GM12878 (cell line): ENCODE measurements around the gene MID2. TPM values are rescaled to one million over a fixed set of nuclear protein-coding genes. Genes with fewer than 3 reads are reported as not detected.

ENCODE experiments used
- ATAC-seq: fragments of 200-7000 bp; cut with Tn5 transposase; 3 replicates; pipeline ENCODE4 v1.9.1; 2020; ENCODE audit warnings: mild to moderate bottlenecking, moderate library complexity
- BruUV-seq: library from RNA; stranded (reverse); fragments of 400-500 nt; replicated peaks from 2 replicates; lab custom pipeline; 2021; lab: Mats Ljungman, UMichigan
- CTCF ChIA-PET: fragments of 300-600 bp; sonication (Branson Sonifier 250); formaldehyde crosslinking; extraction: SDS; loops from one replicate; lab custom pipeline; 2021; ENCODE audit warnings: inconsistent platforms; lab: Yijun Ruan, JAX
- POLR2A ChIA-PET: fragments of 350-600 bp; formaldehyde crosslinking; extraction: SDS; loops from one replicate; lab custom pipeline; 2021; ENCODE audit warnings: inconsistent platforms; lab: Charles Lee
- RAD21 ChIA-PET: fragments of 300-600 bp; sonication (Branson Sonifier 250); formaldehyde crosslinking; loops from one replicate; lab custom pipeline; 2023; ENCODE audit warnings: antibody characterized with exemption; ENCODE audit not compliant: unreplicated experiment; lab: Charles Lee
- SMC1A ChIA-PET: fragments of 300-600 bp; sonication (Branson Sonifier 250); formaldehyde crosslinking; loops from one replicate; lab custom pipeline; 2023; ENCODE audit not compliant: unreplicated experiment, uncharacterized antibody; lab: Charles Lee
- DNase-seq: peaks from one replicate; pipeline ENCODE4 v3.0.0-alpha.2; 2011; ENCODE audit warnings: low read depth, low spot score
- FAIRE-seq: peaks from 3 replicates; lab custom pipeline; 2011; peaks lifted over from hg19 to GRCh38; lab: Jason Lieb, UNC
- H2AFZ ChIP-seq: 2 replicates; pipeline ENCODE4 v1.6.0; 2011; ENCODE audit warnings: low read depth, low read length, control low read depth; ENCODE audit not compliant: control insufficient read depth
- H3K27ac ChIP-seq: 2 replicates; pipeline ENCODE4 v1.5.1; 2011; ENCODE audit warnings: control low read depth; ENCODE audit not compliant: control insufficient read depth, insufficient read depth
- H3K27me3 ChIP-seq, 2 experiments: replicated peaks in 1 of 2; 2 replicates each; pipeline versions ENCODE4 v1.6.0 to v1.6.1; 2011; ENCODE audit warnings: low read length in 1 of 2; ENCODE audit not compliant: control insufficient read depth in 2 of 2, insufficient read depth in 2 of 2
- H3K36me3 ChIP-seq, 2 experiments: 2 replicates each; pipeline ENCODE4 v1.5.1; 2011; ENCODE audit warnings: low read length in 1 of 2; ENCODE audit not compliant: control insufficient read depth in 2 of 2, insufficient read depth in 2 of 2
- H3K4me1 ChIP-seq: 2 replicates; pipeline ENCODE4 v1.6.1; 2011; ENCODE audit warnings: mild to moderate bottlenecking, low read length, moderate library complexity, mixed read lengths; ENCODE audit not compliant: control insufficient read depth, insufficient read depth
- H3K4me2 ChIP-seq: 2 replicates; pipeline ENCODE4 v1.6.0; 2011; ENCODE audit warnings: control low read depth; ENCODE audit not compliant: control insufficient read depth, insufficient read depth
- H3K4me3 ChIP-seq: fragments of 200-600 bp; sonication (generic); 2 replicates; pipeline ENCODE4 v1.5.1; 2016
- H3K79me2 ChIP-seq: 2 replicates; pipeline ENCODE4 v1.6.0; 2011; ENCODE audit warnings: low read length; ENCODE audit not compliant: control insufficient read depth, insufficient read depth
- H3K9ac ChIP-seq: 2 replicates; pipeline ENCODE4 v1.8.0; 2011; ENCODE audit warnings: low read length, control low read depth, mixed read lengths; ENCODE audit not compliant: control insufficient read depth, insufficient read depth
- H3K9me3 ChIP-seq: replicated peaks from 3 replicates; pipeline ENCODE4 v1.5.1; 2011; ENCODE audit warnings: mild to moderate bottlenecking, low read length; ENCODE audit not compliant: control insufficient read depth, insufficient read depth
- H4K20me1 ChIP-seq: 2 replicates; pipeline ENCODE4 v1.6.0; 2011; ENCODE audit not compliant: control insufficient read depth, insufficient read depth
- BRCA1 ChIP-seq: IDR thresholded peaks from 2 replicates; pipeline ENCODE4 v1.6.1; 2011; ENCODE audit warnings: low read depth, low read length, improper control_type of control experiment
- ETV6 ChIP-seq, 2 experiments: fragments of 450-650 bp in 1 of 2; IDR thresholded peaks in 1 of 2; conservative IDR thresholded peaks in 1 of 2; 2 replicates each; pipeline ENCODE4 v1.6.1; 2014; ENCODE audit warnings: antibody characterized with exemption in 1 of 2, borderline replicate concordance in 1 of 2, low read depth in 1 of 2, mild to moderate bottlenecking in 1 of 2, moderate library complexity in 1 of 2
- FOXK2 ChIP-seq: fragments of 450-650 bp; IDR thresholded peaks from 2 replicates; pipeline ENCODE4 v1.6.1; 2017; ENCODE audit warnings: mild to moderate bottlenecking, moderate library complexity
- GABPA ChIP-seq: IDR thresholded peaks from 2 replicates; pipeline ENCODE4 v1.6.1; 2014; ENCODE audit warnings: antibody characterized with exemption, low read depth, mild to moderate bottlenecking, inconsistent platforms
- IKZF1 ChIP-seq: fragments of 450-650 bp; conservative IDR thresholded peaks from 2 replicates; pipeline ENCODE4 v1.6.1; 2017; ENCODE audit warnings: antibody characterized with exemption, mild to moderate bottlenecking
- NBN ChIP-seq: fragments of 450-650 bp; IDR thresholded peaks from 2 replicates; pipeline ENCODE4 v1.6.1; 2016
- NR2F1 ChIP-seq: fragments of 450-650 bp; conservative IDR thresholded peaks from 2 replicates; pipeline ENCODE4 v1.6.1; 2017; ENCODE audit warnings: mild to moderate bottlenecking
- RUNX3 ChIP-seq: IDR thresholded peaks from 2 replicates; pipeline ENCODE4 v1.6.1; 2012; ENCODE audit warnings: low read length, inconsistent platforms
- STAT1 ChIP-seq: fragments of 450-650 bp; conservative IDR thresholded peaks from 2 replicates; pipeline ENCODE4 v1.6.1; 2014; ENCODE audit warnings: antibody characterized with exemption, mild to moderate bottlenecking
- ZSCAN29 ChIP-seq: fragments of 450-650 bp; IDR thresholded peaks from 2 replicates; pipeline ENCODE4 v1.6.1; 2017; ENCODE audit warnings: mild to moderate bottlenecking, moderate library complexity
- ZZZ3 ChIP-seq: IDR thresholded peaks from 2 replicates; pipeline ENCODE4 v1.6.1; 2011; ENCODE audit warnings: low read depth; ENCODE audit not compliant: control insufficient read depth, insufficient read length
- WGBS: methylation state at CpG from one replicate; pipeline ENCODE4 v1.1.6; 2016; ENCODE audit warnings: low lambda C conversion rate; ENCODE audit not compliant: insufficient replicate concordance, insufficient coverage; ENCODE audit errors: missing lambda C conversion rate; 5-methylcytosine and 5-hydroxymethylcytosine counted together
- in situ Hi-C: fragments of 300-500 bp; cut with MboI; formaldehyde crosslinking; loops from 9 replicates; pipeline ENCODE4 v1.14.3; 2018; ENCODE audit warnings: mixed read lengths
- intact Hi-C: fragments of 100-400 bp; cut with micrococcal nuclease; formaldehyde crosslinking; loops from one replicate; pipeline ENCODE4 v1.14.2; 2022; ENCODE audit not compliant: unreplicated experiment
- polyA plus RNA-seq, 11 experiments: library from polyadenylated mRNA; depleted of rRNA in 4 of 11; unstranded in 6 of 11; stranded (reverse) in 5 of 11; fragments of >200 nt; fragmentation: Nextera tagmentation in 4 of 11; fragmentation: Illumina TruSeq in 1 of 11; extraction: Ambion mirVana in 4 of 11; extraction: Trizol in 1 of 11; gene quantifications; 1 replicate in 1 of 11; 2 replicates in 10 of 11; pipeline versions ENCODE4 v1.2.1 to v1.2.3, GENCODE V29; 2011 to 2016; ENCODE audit warnings: inconsistent platforms in 2 of 11, missing spikeins in 2 of 11, low read depth in 1 of 11
- total RNA-seq, 4 experiments: library from RNA; depleted of rRNA in 3 of 4; stranded (reverse); fragments of >200 nt in 3 of 4; fragmentation: Illumina TruSeq in 1 of 4; extraction: Trizol in 1 of 4; gene quantifications; 2 replicates each; pipeline versions ENCODE4 v1.2.1 to v1.2.3, GENCODE V29; 2013 to 2021
- TF ChIP-seq, protein P1 (sequence below): fragments of 450-650 bp; formaldehyde crosslinking; IDR thresholded peaks from 2 replicates; pipeline ENCODE4 v1.4.0; 2022; ENCODE audit warnings: mild to moderate bottlenecking, moderate library complexity
- TF ChIP-seq, protein P2 (sequence below): IDR thresholded peaks from 2 replicates; pipeline ENCODE4 v1.6.1; 2011; ENCODE audit warnings: borderline replicate concordance, low read depth, mild to moderate bottlenecking, moderate library complexity, low read length; ENCODE audit not compliant: insufficient read depth, poor library complexity, severe bottlenecking
- TF ChIP-seq, protein P3 (sequence below): IDR thresholded peaks from 2 replicates; pipeline ENCODE4 v1.6.1; 2012; ENCODE audit warnings: improper control_type of control experiment, low read depth, low read length; ENCODE audit not compliant: insufficient replicate concordance

The MID2 gene
- total and polyA plus RNA-seq, 10 of the 15 experiments (the other 5 are each of a cell fraction or from before 2014, with no cell fraction given), result 0.04 to 0.21 TPM; not detected in 8

DNA sequence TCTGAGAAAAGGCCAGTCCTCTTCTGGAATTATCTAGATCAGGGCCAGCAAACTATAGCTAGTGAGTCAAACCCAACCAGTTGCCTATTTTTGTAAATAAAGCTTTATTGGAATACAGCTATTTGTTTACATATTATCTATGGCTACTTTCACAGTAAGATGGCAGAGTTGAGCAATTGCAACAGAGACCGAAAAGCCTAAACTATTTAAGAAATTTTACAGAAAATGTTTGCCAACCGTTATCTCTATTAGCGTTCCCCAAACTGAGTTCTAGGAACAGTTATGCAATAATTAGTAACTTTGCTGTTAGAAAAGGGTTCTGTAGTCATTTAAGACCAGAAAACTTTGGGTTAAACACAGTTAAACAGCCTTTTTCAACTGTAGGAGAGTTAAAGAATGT is 146.0 kb downstream of the MID2 start:
- intact Hi-C loops, result no loop called here
- ChIA-PET RAD21 (no interaction called here), POLR2A (no interaction called here), SMC1A (no interaction called here), CTCF (no interaction called here)
- Histone ChIP-seq H3K27ac (no peak overlapping the region), H3K79me2 (no peaks in the 10 kb centered on the region), H3K4me1 (no peaks in the 10 kb centered on the region), H4K20me1 (no peaks in the 10 kb centered on the region), H2AFZ (no peak overlapping the region), H3K9ac (no peak overlapping the region), H3K4me2 (no peak overlapping the region), H3K9me3 (no peaks in the 10 kb centered on the region), H3K36me3 (no peaks in the 10 kb centered on the region), H3K4me3 (no peak overlapping the region), H3K27me3 (no peaks in the 10 kb centered on the region)
- in situ Hi-C loops, result no loop called here
- 52% methylated on average over 3 of the region's 3 CpGs for WGBS
- ATAC-seq (no peak), FAIRE-seq (no peak), DNase-seq (no peak)
- no TSS peak for BruUV-seq
- no peak for TF ChIP-seq ZSCAN29
- TF ChIP-seq STAT1, result no peak
- TF ChIP-seq IKZF1, result no peak
- TF ChIP-seq FOXK2, result no peak
- no peak for TF ChIP-seq ZZZ3
- no peak for TF ChIP-seq NBN
- no peak for TF ChIP-seq GABPA
- TF ChIP-seq, protein P1, sequence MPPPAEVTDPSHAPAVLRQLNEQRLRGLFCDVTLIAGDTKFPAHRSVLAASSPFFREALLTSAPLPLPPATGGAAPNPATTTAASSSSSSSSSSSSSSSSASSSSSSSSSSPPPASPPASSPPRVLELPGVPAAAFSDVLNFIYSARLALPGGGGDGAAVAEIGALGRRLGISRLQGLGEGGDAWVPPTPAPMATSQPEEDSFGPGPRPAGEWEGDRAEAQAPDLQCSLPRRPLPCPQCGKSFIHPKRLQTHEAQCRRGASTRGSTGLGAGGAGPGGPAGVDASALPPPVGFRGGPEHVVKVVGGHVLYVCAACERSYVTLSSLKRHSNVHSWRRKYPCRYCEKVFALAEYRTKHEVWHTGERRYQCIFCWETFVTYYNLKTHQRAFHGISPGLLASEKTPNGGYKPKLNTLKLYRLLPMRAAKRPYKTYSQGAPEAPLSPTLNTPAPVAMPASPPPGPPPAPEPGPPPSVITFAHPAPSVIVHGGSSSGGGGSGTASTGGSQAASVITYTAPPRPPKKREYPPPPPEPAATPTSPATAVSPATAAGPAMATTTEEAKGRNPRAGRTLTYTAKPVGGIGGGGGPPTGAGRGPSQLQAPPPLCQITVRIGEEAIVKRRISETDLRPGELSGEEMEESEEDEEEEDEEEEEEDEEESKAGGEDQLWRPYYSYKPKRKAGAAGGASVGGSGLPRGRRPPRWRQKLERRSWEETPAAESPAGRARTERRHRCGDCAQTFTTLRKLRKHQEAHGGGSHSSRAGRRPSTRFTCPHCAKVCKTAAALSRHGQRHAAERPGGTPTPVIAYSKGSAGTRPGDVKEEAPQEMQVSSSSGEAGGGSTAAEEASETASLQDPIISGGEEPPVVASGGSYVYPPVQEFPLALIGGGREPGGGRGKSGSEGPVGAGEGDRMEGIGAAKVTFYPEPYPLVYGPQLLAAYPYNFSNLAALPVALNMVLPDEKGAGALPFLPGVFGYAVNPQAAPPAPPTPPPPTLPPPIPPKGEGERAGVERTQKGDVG (CRISPR knock-in tag), result no peak
- no peak for TF ChIP-seq NR2F1
- no peak for TF ChIP-seq RUNX3
- TF ChIP-seq, protein P2, sequence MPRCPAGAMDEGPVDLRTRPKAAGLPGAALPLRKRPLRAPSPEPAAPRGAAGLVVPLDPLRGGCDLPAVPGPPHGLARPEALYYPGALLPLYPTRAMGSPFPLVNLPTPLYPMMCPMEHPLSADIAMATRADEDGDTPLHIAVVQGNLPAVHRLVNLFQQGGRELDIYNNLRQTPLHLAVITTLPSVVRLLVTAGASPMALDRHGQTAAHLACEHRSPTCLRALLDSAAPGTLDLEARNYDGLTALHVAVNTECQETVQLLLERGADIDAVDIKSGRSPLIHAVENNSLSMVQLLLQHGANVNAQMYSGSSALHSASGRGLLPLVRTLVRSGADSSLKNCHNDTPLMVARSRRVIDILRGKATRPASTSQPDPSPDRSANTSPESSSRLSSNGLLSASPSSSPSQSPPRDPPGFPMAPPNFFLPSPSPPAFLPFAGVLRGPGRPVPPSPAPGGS, result no peak
- no peak for TF ChIP-seq ETV6 (conservative IDR thresholded peaks at IDR 0.05 in 1 of 2, IDR thresholded peaks at IDR 0.05 in 1 of 2; ENCODE audit: borderline replicate concordance in 1 of 2, low read depth in 1 of 2)
- TF ChIP-seq BRCA1, result no peak
- TF ChIP-seq, protein P3, sequence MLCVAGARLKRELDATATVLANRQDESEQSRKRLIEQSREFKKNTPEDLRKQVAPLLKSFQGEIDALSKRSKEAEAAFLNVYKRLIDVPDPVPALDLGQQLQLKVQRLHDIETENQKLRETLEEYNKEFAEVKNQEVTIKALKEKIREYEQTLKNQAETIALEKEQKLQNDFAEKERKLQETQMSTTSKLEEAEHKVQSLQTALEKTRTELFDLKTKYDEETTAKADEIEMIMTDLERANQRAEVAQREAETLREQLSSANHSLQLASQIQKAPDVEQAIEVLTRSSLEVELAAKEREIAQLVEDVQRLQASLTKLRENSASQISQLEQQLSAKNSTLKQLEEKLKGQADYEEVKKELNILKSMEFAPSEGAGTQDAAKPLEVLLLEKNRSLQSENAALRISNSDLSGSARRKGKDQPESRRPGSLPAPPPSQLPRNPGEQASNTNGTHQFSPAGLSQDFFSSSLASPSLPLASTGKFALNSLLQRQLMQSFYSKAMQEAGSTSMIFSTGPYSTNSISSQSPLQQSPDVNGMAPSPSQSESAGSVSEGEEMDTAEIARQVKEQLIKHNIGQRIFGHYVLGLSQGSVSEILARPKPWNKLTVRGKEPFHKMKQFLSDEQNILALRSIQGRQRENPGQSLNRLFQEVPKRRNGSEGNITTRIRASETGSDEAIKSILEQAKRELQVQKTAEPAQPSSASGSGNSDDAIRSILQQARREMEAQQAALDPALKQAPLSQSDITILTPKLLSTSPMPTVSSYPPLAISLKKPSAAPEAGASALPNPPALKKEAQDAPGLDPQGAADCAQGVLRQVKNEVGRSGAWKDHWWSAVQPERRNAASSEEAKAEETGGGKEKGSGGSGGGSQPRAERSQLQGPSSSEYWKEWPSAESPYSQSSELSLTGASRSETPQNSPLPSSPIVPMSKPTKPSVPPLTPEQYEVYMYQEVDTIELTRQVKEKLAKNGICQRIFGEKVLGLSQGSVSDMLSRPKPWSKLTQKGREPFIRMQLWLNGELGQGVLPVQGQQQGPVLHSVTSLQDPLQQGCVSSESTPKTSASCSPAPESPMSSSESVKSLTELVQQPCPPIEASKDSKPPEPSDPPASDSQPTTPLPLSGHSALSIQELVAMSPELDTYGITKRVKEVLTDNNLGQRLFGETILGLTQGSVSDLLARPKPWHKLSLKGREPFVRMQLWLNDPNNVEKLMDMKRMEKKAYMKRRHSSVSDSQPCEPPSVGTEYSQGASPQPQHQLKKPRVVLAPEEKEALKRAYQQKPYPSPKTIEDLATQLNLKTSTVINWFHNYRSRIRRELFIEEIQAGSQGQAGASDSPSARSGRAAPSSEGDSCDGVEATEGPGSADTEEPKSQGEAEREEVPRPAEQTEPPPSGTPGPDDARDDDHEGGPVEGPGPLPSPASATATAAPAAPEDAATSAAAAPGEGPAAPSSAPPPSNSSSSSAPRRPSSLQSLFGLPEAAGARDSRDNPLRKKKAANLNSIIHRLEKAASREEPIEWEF, result no peak
